GM21619 (cell line): ENCODE measurements around the gene WSB1.
"Not testable (repeated sequence)": the region's sequence is repeated elsewhere in the genome, so short reads cannot be mapped to it uniquely, and the experiment has no call there.

Experiments used
- ATAC-seq: cut with Tn5 transposase; IDR thresholded peaks from one replicate; pipeline ENCODE4 v1.9.1; 2021; ENCODE audit not compliant: unreplicated experiment

The WSB1 gene

DNA sequence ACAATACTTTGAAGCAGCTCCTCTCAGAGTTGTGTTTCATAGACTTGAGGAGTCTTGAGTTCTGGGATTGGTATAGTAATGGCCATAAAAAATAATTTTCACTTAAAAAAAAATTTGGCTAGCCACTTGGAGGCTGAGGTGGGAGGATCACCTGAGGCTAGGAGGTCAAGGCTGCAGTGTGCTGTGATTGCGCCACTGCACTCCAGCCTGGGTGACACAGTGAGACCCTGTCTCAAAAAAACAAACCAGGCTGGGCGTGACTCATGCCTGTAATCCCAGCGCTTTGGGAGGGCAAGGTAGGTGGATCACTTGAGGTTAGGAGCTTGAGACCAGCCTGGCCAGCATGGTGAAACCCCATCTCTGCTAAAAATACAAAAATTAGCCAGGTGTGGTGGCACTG lies 14.8 kb upstream of the WSB1 start:
- ATAC-seq: not testable (repeated sequence)

GRCh38 chr17:27280527-27280926 lies 13.4 kb upstream of the WSB1 start:
- ATAC-seq: no peak

GRCh38 chr17:27281438-27281837 lies 12.5 kb upstream of the WSB1 start:
- no peak for ATAC-seq

DNA sequence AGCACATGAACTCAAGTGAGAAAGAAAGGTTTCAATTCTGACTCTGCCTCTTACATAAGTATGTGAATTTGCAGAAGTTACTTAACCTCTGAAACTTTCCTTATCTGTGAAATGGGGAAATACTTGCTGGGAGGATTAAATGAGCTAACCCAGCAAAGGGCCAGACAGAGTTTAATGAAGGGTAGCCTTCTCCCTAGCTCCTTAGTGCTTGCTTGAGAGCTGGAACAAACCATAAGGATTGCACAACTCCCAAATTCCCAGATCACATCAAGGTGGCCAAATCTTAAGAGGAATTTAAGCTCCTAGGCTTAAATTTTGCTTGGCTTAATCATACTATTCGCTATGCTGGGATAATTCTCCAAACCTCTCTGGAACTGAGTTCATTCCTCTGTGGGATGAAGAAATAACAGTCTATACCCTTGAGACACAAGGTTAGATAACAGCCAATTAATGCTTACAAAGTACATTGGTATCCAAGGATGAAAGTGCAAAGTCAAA lies 11.8 kb upstream of the WSB1 start:
- peak; percentile 67 for ATAC-seq

- no peak for ATAC-seq
These were observed 10.9 kb upstream of the WSB1 start for GRCh38 chr17:27283060-27283459.

- ATAC-seq: no peak
These were observed 10.2 kb upstream of the WSB1 start for GRCh38 chr17:27283751-27284150.

DNA sequence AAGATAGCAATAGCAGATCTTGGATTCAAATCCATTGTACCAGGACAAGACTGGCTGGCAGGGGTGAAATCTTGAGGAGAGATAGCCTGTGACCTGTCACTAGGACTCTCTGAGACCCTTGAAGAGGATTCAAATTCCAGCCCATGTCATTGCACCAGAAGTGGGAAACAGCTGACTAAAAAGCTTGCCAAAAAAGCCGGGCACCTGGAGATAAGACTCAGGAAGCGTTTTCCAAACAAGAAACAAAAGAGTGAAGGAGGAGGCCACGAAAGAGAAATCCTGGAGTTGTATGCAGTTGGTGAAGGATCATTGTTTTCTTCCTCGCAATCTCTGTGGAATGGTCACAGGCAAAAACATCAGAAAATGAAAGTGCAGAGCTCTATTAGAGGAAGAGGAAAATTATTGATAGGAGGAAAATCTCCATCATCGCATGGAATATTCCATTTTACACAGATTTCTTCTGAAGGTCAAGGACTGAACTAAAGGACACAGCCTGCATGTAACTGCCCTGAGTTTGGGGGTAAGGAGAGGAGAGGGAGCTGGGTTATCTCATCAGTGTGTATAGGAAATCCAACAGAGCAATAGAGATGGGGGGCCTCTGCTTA lies 9.0 kb upstream of the WSB1 start:
- ATAC-seq: no peak

DNA sequence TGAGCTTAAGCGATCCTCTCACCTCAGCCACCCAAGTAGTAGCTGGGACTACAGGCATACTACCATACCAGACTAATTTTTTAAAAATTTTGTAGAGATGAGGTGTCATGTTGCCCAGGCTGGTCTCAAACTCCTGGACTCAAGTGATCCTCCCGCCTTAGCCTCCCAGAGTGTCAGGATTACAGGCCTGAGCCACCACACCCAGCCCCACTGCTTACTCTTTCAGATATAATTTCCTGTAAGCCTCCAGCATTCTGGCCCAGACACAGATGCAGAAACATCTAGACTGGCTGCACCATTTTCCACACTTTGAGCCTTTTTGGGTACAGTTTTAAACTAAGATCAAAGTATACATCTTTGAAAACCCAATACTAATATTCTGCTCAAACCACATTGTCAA lies 8.4 kb upstream of the WSB1 start:
- ATAC-seq: no peak

DNA sequence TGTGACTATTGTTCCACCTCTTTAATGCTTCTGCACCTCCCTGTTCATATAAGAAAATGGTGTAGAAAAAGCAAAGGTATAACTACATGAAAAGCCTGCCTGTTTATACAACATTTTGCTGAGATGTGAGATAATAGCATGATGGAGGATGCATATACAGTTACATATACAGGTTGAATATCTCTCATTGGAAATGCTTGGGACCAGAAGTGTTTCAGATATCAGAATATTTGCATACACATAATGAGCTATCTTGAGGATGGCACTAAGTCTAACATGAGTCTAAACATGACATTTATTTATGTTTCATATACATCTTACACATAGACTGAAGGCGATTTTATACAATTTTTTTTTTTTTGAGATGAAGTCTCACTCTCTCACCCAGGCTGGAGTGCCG lies 5.7 kb upstream of the WSB1 start:
- no peak for ATAC-seq

- ATAC-seq: no peak
These were observed 4.1 kb upstream of the WSB1 start for GRCh38 chr17:27289856-27290255.

DNA sequence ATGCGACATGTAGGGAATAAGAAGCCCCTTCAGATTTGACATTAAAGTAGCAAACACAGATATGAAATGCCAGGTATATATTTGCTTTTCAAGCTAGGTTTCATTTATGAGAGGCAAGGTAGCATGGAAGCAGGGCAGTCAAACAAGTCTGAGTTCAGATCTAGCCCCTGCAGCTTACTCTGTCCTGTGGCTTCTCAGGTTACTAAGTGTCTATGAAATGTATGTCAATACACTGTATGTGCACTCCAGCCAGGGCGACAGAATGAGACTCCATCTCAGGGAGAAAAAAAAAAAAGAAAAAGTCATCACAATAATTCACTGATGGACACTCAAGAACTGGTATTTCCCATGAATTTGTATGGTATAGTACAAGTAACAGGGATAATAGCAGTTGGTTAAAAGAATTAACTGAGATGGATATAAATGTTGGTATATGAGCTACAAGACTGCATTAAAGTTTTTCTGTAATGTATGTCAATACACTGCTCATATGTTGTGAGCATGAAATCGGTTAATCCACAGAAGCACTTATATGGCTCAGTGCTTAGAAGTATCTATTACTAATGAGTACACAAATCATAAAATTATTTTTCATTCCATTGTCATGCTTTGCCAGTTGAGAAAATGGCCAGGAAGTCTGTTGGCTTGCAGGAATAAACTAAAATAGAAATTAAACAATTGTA lies 2.9 kb upstream of the WSB1 start:
- no peak for ATAC-seq

DNA sequence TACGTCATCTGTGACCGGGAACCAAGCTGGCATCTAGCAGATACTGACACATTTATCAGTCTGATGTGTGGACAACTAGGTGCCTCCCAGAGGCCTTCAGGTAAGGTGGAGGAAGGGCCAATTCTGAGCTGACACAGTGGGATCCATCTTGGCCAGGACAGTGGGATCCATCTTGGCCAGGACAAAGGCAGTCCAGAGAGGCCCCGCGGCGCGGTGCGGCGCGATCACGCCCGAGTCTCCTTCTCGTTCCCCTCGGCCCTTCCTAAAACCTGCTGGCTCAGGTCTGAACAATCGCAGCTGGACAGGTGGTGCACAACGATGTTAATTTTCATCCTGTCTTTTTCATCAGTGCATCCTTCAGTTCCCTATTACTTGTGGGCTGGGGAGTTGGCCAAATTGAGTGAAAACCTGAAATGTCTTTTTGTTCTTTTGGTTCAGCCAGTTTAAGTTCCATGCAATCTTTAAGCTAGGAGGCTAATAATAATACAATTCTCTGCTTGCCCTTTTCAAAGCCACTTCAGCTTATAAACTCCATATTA lies 486 bp upstream of the WSB1 start:
- no peak for ATAC-seq

DNA sequence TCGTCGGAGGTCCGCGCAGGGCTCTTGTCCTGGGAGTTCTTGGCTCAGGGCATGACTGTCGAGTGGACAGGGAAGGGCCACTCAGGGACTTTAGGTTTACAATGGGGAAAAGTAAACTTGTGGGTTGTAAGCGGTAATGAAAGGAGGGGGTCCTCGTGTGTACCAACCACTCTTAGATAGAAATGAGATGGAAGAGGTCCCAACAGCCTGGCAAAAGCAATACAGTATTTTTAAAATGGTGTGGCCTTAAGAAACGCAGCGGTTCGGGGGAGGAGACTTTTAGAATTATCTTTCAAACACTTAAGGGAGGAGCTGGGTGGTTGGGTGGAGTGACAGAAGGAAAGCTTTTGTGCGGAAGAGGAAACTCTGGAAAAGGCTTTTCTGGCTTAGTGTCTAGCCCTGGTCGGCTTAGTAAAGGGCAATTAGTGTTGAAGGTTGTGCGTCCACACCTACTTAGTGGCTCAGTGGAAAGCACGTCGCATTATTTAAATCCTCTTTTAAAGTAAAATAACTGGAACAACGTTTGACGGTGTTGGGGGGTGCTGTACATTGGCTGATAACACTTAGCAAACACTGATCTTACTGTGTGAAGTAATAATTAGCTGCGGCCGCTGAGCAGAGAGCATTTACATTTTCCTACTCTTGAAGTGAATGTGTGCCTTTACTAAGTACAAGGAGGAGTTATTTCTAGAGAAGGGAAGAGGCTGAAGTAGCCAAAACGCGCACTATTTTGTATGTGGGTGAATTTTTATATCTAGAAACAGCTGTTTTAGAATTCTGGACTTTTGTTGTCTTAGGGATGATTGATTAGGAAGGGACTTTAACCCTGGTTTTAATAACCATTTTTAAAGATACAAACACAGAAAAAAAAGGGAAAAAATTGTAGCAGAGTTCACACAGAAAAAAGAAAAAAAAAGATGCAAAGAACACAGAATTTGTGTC lies 1.0 kb downstream of the WSB1 start:
- peak; percentile 45 for ATAC-seq

GRCh38 chr17:27295945-27296344 lies 2.0 kb downstream of the WSB1 start:
- no peak for ATAC-seq

DNA sequence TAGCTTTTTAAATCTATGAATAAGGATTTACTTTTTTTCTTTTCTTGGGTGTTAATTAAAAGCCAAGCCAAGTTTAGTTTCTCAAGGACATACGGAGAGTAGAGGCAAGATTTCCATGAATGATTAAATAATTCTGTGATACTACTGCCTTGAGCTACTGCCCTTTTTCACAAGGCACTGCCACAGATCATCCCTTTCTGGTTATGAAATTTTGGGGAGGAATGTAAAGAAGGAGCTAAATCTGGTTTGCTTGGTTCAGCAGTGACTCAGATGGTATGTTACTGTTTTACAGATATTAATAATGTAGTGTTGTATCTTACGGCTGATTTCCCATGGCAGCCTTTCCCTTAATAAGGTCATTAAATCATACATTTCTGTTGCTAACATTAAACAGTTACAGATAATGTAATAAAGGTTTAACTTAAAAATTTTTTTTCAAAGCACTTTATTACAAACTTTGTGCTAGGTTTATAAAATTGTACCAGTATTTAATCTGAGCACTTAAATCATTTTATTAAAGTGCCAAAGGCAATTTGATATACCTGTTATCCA lies 2.6 kb downstream of the WSB1 start:
- ATAC-seq: no peak

DNA sequence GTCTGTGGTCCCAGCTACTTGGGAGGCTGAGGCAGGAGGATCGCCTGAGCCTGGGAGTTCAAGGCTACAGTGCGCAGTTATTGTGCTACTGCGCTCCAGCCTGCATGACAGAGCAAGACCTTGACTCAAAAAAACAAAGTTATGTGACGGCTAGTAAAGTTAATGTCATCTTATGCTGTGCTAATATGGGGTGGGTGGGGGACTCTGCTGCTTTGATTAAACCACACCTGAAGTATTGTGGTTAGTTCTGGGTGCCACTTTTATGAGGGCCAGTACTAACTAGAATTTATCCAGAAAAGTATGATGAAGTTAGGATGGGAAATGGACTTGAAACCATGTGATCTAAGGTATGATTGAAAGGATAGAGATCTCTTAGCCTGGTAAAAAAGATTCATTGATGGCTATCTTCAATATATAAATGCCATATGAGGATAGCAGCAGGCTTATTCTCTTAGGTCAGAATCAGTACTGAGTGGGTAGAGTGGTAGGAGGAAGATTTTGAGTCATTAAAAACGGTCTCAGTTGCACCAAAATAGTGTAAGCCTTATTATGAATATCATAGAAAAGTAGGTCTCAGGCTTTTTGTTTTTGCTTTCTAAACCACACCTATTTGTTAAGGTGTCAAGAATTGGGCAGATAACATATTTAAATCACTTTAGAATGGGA lies 5.6 kb downstream of the WSB1 start:
- ATAC-seq: no peak

DNA sequence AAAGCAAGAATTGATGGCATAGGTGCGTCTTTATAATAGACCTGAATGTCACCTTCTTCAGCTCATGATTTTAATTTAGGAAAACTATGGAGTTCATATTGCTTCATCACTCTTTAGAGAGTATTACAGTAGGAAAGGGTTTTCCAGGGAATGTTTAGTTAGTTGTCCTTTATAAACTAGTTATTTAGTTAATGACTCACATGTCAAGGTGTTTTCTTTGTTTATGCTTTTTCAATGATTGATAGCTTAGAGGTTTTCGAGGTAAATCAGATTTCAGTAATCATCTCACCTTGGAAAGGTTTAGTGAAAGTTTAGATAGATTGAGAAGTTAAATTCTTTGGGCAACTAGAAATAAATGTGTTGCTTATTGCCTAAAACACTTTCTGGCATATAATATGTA lies 9.8 kb downstream of the WSB1 start:
- no peak for ATAC-seq

DNA sequence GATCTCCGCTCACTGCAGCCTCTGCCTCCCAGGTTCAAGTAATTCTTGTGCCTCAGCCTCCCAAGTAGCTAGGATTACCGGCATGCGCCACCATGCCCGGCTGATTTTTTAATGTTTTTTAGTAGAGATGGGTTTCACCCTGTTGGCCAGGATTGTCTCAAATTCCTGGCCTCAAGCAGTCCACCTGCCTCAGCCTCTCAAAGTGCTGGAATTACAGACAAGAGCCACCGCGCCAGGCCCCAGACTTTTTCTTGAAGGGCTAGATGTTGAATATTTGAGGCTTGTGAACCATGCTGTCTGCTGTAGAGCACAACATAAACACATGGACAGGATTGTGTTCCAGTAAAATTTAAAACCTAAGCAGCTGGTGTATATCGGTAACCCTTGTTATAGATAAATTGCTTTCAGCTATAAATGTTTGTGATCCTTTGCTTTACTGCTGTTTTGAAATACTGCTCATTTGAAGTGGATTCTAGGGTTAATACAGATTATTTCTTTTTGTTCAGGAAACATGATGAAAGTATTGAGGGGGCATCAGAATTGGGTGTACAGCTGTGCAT lies 12.4 kb downstream of the WSB1 start:
- no peak for ATAC-seq

DNA sequence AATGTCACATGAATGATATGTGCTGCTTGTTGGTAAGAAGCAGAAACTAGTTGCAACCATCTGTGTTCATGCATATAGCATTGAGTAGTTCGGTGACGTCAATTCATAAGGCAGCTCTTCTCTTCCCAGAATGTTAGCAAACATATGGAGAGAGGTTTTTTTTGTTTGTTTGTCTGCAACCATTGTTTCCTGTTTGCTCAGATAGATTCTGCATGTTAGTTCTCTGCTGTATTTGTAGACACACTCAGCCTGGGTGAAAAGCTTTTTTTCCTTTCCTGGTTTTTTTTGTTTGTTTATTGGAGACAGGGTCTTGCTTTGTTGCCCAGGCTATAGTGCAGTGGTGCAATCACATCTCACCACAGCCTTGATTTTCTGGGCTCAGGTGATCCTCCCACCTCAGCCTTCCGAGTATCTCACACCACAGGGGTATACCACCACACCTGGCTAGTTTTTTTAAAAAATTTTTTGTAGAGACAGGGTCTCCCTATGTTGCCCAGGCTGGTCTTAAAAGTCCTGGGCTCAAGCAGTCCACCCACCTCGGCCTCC lies 16.7 kb downstream of the WSB1 start:
- no peak for ATAC-seq

DNA sequence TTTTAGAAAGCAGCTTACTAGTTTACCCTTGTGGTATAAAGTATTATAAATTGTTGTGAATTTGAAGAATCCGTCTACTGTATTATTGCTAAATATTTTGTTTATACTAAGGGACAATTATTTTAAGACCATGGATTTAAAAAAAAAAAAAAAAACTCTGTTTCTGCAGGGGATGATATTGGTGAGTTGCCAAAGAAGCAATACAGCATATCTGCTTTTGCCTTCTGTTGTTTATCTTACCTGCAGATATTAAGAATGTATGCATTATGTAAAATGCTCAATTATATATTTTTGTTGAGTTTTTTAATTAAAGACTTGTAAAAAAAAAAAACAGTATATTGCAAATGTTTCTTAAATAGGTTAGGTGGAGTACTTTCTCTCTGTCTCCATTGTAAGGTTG lies 19.4 kb downstream of the WSB1 start:
- no peak for ATAC-seq
